SW 1271 (cell line): ENCODE measurements around the gene LCE1C.

Experiments used
- DNase-seq, 2 experiments: peaks; one replicate each; lab custom pipeline; 2025; lab: John Stamatoyannopoulos, UW

Gene LCE1C, protein sequence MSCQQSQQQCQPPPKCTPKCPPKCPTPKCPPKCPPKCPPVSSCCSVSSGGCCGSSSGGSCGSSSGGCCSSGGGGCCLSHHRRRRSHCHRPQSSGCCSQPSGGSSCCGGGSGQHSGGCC

DNA sequence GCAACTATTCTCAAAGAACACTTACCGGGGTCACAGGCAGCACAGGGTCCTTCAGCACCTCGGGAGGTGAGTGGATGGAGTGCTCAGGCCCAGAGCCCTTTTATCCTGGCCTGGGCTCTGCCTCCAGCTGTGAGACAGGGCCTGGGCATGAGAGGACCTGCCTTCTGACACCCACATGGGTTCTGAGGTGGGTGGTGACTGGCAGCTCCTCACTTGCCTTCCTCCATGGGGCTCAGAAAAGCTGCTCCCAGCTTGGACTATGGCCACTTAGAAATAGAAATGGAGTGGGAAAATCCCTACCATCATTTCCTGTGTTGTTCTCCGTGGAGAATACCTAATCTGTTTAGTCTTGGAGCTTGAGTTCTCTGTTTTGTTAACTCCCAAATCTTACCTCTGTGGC, at the start of gene LCE1C:
LCE1C (minus strand) TSS at position 76 of the 400 bp plus-strand sequence. CDS start 1,173 bp downstream, outside the sequence.
- DNase-seq: no peak

- peak; percentile 25 to 54 for DNase-seq
Measured at GRCh38 chr1:152855661-152856060, 49.2 kb upstream of the LCE1C start.

DNA sequence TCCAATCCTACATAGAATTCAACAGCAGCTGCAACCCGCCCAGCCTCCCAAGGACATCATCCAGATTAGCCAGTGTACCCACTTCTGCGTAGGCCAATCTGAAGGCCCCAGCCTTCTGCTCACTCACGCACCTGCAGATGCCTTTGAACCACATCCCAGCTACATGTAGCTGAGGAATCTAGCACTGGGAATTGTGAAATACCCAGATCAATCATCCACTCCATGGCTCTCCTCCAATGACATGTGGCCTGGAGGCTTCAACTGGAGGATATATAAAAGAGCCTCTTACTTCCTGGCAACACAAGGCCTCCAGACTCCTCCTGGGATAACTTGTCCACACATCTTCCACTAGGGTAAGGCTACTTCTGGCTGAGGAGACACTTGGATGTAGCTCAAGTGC, 36.1 kb upstream of the LCE1C start, which contains the start of gene LCE6A:
LCE6A (plus strand) TSS at position 301 of the 400 bp plus-strand sequence. CDS start 665 bp downstream, outside the sequence.
- DNase-seq: no peak

- DNase-seq: no peak
Measured at GRCh38 chr1:152836870-152837269, 30.4 kb upstream of the LCE1C start.

- no peak for DNase-seq
Measured at GRCh38 chr1:152827173-152827572, 20.7 kb upstream of the LCE1C start, which contains the start of gene LCE1A. Gene LCE1A (plus strand): TSS chr1:152827473. CDS start chr1:152827473, 0 bp downstream.

DNA sequence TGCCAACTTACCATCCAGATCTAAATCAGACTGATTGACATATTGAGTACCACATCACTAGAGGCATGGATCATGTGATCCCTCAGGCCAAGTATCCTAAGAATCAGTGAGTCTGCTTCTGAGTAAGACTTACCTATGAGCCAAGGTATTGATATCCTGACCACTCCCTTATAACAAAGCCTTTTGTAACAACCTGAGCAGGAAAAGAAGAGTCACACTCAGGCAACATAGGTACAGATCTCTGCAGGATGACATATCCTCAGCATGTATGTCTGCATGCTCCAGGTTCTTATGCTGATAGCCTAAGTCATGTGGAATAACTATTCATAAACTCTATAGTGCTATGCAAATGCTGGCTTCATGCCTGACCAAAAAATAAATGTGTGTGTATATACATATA, 18.5 kb upstream of the LCE1C start:
- DNase-seq: no peak

DNA sequence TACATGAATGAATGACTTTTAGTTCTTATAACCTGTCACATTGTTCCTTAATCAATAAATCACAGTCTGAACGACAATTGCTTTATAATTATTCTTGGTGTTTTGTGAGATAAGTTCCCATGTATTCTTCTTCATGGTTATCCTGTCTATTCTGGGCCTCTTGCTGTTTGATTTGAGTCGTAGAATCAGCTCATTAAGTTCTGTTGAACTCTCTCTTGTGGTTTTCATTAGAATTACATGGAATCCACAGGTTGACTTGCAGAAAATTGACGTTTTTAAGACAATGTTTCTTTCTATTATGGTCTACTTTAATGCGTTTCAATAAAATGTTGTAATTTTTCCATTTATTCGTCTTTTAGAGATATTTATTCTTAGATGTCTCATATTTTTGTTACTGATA, 16.8 kb upstream of the LCE1C start:
- no peak for DNase-seq

- no peak for DNase-seq
Measured at GRCh38 chr1:152817309-152817708, 10.9 kb upstream of the LCE1C start.

- no peak for DNase-seq
Measured at GRCh38 chr1:152811671-152812070, 5.2 kb upstream of the LCE1C start, which contains the start of gene LCE1B. Gene LCE1B (plus strand): TSS chr1:152811971. CDS start chr1:152812447, 476 bp downstream.

DNA sequence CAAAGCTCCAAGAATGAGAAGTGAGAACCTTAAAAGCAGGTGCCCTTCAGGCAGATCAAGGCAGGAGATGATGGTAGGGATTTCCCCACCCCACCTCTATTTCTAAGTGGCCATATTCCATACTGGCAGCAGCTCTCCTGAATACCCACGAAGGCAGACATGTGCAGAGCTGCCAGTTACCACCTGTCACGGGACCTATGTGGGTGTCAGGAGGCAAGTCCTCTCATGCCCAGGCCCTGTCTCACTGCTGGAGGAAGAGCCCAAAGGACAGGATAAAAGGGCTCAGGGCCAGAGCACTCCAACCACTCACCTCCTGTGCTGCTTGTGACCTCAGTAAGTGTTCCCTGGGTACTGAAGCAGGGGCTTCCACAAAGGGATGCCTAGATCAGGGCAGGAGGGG, 4.6 kb upstream of the LCE1C start:
- no peak for DNase-seq

GRCh38 chr1:152801333-152801732, 5.1 kb downstream of the LCE1C start:
- no peak for DNase-seq

GRCh38 chr1:152796421-152796820, 10.0 kb downstream of the LCE1C start, which contains the start of gene LCE1D:
Gene LCE1D (plus strand): TSS chr1:152796721. CDS start chr1:152797795, 1,074 bp downstream.
- DNase-seq: no peak

GRCh38 chr1:152795686-152796085, 10.8 kb downstream of the LCE1C start:
- DNase-seq: no peak

DNA sequence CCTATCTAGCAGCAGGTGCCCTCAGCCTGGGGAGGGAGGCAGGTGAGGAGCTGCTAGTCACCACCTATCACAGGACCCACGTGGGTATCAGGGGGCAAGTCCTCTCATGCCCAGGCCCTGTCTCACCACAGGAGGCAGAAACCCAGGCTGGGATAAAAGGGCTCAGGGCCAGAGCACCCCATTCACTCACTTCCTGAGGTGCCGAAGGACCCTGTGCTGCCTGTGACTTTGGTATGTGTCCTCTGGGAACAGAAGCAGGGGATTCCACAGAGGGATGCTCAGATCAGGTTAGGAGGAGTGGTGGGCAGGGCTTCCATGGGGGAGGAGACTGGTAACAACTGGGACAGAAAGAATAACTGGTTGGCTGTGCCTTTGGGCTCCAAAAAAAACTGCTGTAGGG, 20.4 kb downstream of the LCE1C start, which contains the start of gene LCE1E:
LCE1E (plus strand) TSS at position 181 of the 400 bp plus-strand sequence. CDS start 1,043 bp downstream, outside the sequence.
- no peak for DNase-seq

DNA sequence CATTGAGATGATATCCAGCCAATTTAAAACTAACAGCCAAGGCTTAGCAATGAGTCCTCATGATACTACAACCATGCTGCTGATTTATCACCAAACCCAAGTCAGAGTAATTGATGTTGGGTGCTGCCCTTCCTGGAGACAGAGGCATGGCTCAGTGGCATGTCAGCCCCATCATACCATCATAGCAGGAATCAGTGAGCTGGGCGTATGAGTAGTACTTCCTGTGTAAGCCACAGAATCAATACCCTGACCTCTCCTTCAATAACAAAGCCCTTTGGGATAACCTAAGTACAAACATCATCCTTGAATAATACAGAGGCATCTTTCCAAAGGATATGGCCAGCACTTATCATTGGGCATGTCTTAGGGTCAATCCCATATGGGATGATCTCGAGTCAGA, 23.4 kb downstream of the LCE1C start:
- no peak for DNase-seq

DNA sequence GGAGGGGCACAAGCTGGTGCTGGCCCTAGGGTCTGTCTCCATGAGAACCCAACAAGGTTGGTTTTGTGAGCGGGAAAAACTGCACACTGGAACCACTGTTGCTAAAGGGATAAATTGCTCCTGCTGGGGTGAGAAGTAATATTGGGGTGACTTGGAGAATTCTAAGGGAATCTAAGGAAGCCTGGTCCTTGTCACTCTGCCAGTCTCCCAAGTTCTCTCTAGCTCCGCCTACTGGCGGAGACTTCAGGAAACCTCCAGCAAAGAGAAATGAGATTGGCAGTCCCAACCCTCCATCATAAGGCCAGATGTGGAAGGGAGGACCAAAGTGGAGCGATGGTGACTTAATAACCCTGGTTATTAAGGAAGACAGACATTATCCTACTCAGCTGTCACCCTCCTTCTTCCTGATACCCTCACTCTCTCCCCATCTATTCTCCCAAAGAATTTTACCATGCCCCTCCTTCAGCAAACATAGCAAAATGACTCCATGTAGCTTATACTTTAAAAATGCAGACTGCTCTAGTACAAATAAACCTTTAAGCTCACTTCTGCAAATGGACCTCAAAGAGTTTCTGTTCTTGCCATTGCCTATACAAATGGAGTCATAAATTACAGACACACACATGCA, 28.8 kb downstream of the LCE1C start:
- no peak for DNase-seq

DNA sequence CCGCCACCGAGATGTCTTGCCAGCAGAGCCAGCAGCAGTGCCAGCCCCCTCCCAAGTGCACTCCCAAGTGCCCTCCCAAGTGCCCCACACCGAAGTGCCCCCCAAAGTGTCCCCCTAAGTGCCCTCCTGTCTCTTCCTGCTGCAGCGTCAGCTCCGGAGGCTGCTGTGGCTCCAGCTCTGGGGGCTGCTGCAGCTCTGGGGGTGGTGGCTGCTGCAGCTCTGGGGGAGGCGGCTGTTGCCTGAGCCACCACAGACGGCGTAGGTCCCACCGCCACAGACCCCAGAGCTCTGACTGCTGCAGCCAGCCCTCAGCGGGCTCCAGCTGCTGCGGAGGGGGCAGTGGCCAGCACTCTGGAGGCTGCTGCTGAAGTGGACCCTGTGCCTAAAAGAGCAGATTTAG, 30.1 kb downstream of the LCE1C start:
- no peak for DNase-seq

DNA sequence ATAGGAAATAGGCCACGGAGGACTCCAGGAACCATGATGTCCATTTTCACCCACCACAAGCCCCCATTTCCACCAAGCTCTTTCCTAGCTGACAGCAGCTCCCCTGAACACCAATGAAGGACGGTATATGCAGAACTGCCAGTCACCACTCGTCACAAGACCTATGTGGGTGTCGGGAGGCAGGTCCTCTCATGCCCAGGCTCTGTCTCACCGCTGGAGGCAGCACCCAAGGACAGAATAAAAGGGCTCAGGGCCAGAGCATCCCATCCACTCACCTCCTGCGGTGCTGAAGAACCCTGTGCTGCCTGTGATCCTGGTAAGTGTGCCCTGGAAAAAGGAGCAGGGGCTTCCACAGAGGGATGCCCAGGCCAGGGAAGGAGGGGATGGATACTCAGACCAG, 31.6 kb downstream of the LCE1C start, which contains the start of gene LCE1F:
LCE1F (plus strand) TSS at position 266 of the 400 bp plus-strand sequence. CDS start 1,232 bp downstream, outside the sequence.
- no peak for DNase-seq

GRCh38 chr1:152770411-152770810, 36.0 kb downstream of the LCE1C start:
- DNase-seq: no peak

DNA sequence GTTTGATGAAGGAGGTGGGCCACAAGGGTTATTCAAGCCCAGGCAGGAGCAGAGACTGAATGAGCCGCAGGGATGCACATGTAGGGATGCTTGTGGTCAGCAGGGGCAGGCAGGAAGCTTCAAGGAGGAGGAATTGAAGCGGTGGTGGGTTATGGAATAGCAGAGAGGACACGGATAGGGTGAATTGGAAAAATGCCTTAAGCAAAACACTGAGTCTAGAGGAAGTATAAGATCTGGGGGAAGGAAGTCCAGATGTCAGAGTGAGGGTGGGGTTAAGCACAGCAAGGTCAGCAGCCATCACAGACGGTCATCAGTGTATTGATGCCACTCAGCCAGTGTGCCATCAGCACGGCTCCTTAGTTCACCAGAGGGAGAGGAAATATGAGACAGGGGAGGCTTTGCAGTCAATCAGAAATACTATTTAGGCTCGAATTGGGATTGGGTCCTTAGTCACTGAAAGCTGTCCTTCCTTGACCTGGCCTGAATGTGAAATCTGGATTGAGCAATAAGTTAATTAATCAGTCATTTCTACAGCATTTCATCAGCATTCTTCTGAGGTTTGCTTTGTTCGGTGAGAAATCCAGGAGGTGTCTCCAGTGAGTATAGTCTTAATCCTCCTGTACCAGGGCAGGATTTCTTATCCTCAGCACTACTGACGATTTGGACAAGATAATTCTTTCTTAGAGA, 37.5 kb downstream of the LCE1C start:
- DNase-seq: no peak

- DNase-seq: no peak
Measured at GRCh38 chr1:152761609-152762213, 44.7 kb downstream of the LCE1C start.

GRCh38 chr1:152760551-152761190, 45.8 kb downstream of the LCE1C start:
- DNase-seq: no peak
